C4-2B (cell line): ENCODE results near the gene NIPAL1.
A peak's percentile ranks its signal among the peaks of the same experiment; 100 is the strongest.

ENCODE experiments used
- H3K27ac ChIP-seq: fragments of 450-650 bp; 2 replicates; pipeline ENCODE4 v1.5.1; 2017
- ZFX ChIP-seq: fragments of 450-650 bp; IDR thresholded peaks from 2 replicates; pipeline ENCODE4 v1.6.1; 2017
- TF ChIP-seq, protein P1 (sequence below): fragments of 450-650 bp; conservative IDR thresholded peaks from 2 replicates; pipeline ENCODE4 v1.5.1; 2017; ENCODE audit warnings: mild to moderate bottlenecking

NIPAL1 gene

GRCh38 chr4:48015216-48015615, 1.4 kb upstream of the NIPAL1 start:
- H3K27ac ChIP-seq, result peak overlapping the region; percentile 47; the same call in 1 of the 2 replicates
- no peak for TF ChIP-seq ZFX
- TF ChIP-seq, protein P1, sequence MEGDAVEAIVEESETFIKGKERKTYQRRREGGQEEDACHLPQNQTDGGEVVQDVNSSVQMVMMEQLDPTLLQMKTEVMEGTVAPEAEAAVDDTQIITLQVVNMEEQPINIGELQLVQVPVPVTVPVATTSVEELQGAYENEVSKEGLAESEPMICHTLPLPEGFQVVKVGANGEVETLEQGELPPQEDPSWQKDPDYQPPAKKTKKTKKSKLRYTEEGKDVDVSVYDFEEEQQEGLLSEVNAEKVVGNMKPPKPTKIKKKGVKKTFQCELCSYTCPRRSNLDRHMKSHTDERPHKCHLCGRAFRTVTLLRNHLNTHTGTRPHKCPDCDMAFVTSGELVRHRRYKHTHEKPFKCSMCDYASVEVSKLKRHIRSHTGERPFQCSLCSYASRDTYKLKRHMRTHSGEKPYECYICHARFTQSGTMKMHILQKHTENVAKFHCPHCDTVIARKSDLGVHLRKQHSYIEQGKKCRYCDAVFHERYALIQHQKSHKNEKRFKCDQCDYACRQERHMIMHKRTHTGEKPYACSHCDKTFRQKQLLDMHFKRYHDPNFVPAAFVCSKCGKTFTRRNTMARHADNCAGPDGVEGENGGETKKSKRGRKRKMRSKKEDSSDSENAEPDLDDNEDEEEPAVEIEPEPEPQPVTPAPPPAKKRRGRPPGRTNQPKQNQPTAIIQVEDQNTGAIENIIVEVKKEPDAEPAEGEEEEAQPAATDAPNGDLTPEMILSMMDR, result no peak

- no peak for TF ChIP-seq ZFX
- TF ChIP-seq, protein P1, result no peak
- peak overlapping the region; percentile 47; the same call in 1 of the 2 replicates for H3K27ac ChIP-seq
These were observed 894 bp upstream of the NIPAL1 start for GRCh38 chr4:48015678-48016077.

DNA sequence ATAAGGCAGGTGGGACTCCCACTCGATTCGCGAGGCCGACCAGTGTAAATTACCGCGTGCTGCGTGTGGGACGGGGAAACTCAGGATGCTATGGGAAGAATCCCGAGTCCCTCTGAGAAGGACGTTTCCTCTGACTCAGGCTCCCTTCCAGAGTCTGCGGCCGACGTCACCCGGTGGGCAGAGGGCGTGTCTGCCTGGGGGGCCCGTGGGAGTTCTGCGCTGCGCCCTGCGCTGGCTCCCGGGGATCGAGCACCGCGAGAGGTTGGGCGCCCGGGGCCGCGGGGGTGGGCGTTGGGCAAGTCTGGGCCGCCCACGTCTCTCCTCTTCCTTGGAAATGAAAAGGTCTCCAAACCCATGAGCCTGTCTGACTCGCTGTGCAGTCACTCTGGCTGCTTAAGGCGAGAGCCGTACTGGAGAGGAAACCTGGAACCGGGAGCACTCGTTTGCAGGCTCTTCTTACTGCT, 568 bp downstream of the NIPAL1 start:
- peak overlapping the region; percentile 47 for H3K27ac ChIP-seq
- TF ChIP-seq ZFX, result no peak
- TF ChIP-seq, protein P1, result no peak

- TF ChIP-seq, protein P1, result no peak
- TF ChIP-seq ZFX, result no peak
- no peak overlapping the region for H3K27ac ChIP-seq
These were observed 1.5 kb downstream of the NIPAL1 start for GRCh38 chr4:48018112-48018511.

- no peak for TF ChIP-seq ZFX
- TF ChIP-seq, protein P1, result no peak
- H3K27ac ChIP-seq, result no peak overlapping the region
These were observed 4.5 kb downstream of the NIPAL1 start for GRCh38 chr4:48021100-48021499.

DNA sequence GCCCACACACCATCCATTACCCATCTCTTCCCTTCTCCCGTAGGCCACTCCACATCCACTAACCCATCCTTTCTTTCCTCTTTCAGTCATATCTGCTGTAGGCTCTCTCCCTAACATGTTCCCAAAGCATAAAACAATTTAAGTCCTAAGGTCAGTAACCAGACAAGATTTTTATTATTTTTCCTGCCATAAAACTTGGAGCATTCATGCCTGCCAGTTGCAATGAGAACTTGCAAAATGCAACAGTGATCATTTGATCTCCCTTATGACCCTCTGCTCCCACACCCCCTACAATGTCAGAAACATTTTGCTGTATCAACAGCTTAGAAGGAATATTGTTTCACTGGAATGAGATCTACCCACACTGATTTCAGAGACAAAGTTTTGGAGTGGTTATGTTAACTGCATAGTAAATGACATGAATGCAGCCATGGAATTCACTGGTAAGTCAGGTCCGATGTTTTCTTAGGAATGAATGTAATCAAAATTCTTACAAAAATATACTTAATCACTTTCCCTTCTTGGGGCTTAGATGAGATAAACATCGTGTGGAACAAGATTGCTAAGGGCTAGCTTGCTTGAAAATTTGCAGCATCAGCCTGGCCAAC, 5.7 kb downstream of the NIPAL1 start:
- no peak overlapping the region for H3K27ac ChIP-seq
- TF ChIP-seq, protein P1, result no peak
- no peak for TF ChIP-seq ZFX

DNA sequence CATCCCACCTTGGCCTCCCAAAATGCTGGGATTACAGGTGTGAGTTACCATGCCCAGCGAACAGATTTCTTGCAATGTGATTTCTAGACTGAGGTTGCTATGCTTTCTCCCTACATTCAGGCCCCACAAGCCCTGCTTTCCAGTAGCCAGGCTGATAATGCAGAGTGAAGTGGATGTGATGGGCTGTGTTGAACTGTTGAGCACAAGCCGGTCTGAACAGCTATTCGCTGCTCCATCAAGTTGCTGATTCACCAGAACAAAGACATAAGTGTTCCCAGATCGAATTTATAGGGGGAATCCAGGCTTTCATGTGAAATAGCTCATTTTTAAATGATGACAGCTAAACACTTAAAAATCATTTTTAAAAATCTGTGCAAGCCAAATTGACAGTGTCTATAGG, 8.0 kb downstream of the NIPAL1 start:
- TF ChIP-seq, protein P1, result no peak
- no peak for TF ChIP-seq ZFX
- H3K27ac ChIP-seq, result no peak overlapping the region
